Esophagus squamous epithelium (tissue), 5 donors: Measurements from ENCODE around the gene RANBP3. TPM values are rescaled to one million over a fixed set of nuclear protein-coding genes. Genes with fewer than 3 reads are reported as not detected.
A peak's percentile ranks its signal among the peaks of the same experiment; 100 is the strongest.

Experiments
- DNase-seq: peaks from one replicate; lab custom pipeline; 2025; lab: John Stamatoyannopoulos, UW
- H3K27ac ChIP-seq, 4 donors: fragments of 200-600 bp; sonication (generic); one replicate each; pipeline ENCODE4 v1.5.1; 2016 to 2019; ENCODE audit warnings: mild to moderate bottlenecking in 1 of 4
- H3K27me3 ChIP-seq, 4 donors: fragments of 200-600 bp; sonication (generic); 1 replicate in 3 of 4; 2 replicates in 1 of 4; pipeline versions ENCODE4 v1.5.1 to v1.6.0; 2017 to 2021; ENCODE audit warnings: antibody characterized with exemption in 1 of 4
- H3K36me3 ChIP-seq, 3 donors: fragments of 200-600 bp; sonication (generic); one replicate each; pipeline ENCODE4 v1.5.1; 2016 to 2019
- H3K4me1 ChIP-seq, 3 donors: fragments of 200-600 bp; sonication (generic); one replicate each; pipeline ENCODE4 v1.5.1; 2017 to 2019
- H3K4me3 ChIP-seq, 4 donors: fragments of 200-600 bp; sonication (generic); 1 replicate in 3 of 4; 2 replicates in 1 of 4; pipeline ENCODE4 v1.5.1; 2016 to 2019; ENCODE audit warnings: mild to moderate bottlenecking in 2 of 4, moderate library complexity in 1 of 4
- H3K9me3 ChIP-seq, 3 donors: fragments of 200-600 bp; sonication (generic); one replicate each; pipeline ENCODE4 v1.5.1; 2016 to 2019
- POLR2A ChIP-seq, 4 donors: fragments of 450-650 bp; IDR thresholded peaks; one replicate each; pipeline ENCODE4 v1.6.1; 2017; ENCODE audit warnings: antibody characterized with exemption in 4 of 4, mild to moderate bottlenecking in 4 of 4, moderate library complexity in 3 of 4
- WGBS, 2 donors: methylation state at CpG; one replicate each; pipeline ENCODE4 v1.1.5; 2018; 5-methylcytosine and 5-hydroxymethylcytosine counted together
- intact Hi-C: fragments of 100-400 bp; cut with DNase I; formaldehyde crosslinking; loops from one replicate; pipeline ENCODE4 v1.15.0; 2022
- total RNA-seq, 4 donors: library from RNA; depleted of rRNA; stranded (reverse); fragments of >200 nt; gene quantifications; one replicate each; pipeline ENCODE4 v1.1.0, GENCODE V29; 2016
- TF ChIP-seq, protein P1 (sequence below), 6 experiments: fragments of 450-650 bp in 4 of 6; fragments of 200-600 bp in 2 of 6; sonication (generic) in 2 of 6; IDR thresholded peaks; one replicate each; pipeline ENCODE4 v1.5.1; 2016 to 2019; ENCODE audit warnings: antibody characterized with exemption in 6 of 6, mild to moderate bottlenecking in 4 of 6, moderate library complexity in 4 of 6
- donor health status: DM: yes; HTN: yes; CAD: no.

RANBP3 gene
- total RNA-seq, 4 donors from 2014 or later: 38.0 to 77.8 (median 39.6) TPM

- DNase-seq: no peak
- H3K27me3 ChIP-seq: no peaks in the 10 kb centered on the region
- H3K4me1 ChIP-seq: peaks cover 0 to 53% (median 19%) of the 10 kb centered on the region in 3 donors
- no peak overlapping the region for H3K4me3 ChIP-seq
- intact Hi-C loops: no loop called here
- H3K36me3 ChIP-seq: peaks cover 11 to 97% (median 39%) of the 10 kb centered on the region in 3 donors
- no peak overlapping the region for H3K27ac ChIP-seq
- TF ChIP-seq POLR2A (IDR thresholded peaks at IDR 0.05): no peak
- TF ChIP-seq, protein P1, sequence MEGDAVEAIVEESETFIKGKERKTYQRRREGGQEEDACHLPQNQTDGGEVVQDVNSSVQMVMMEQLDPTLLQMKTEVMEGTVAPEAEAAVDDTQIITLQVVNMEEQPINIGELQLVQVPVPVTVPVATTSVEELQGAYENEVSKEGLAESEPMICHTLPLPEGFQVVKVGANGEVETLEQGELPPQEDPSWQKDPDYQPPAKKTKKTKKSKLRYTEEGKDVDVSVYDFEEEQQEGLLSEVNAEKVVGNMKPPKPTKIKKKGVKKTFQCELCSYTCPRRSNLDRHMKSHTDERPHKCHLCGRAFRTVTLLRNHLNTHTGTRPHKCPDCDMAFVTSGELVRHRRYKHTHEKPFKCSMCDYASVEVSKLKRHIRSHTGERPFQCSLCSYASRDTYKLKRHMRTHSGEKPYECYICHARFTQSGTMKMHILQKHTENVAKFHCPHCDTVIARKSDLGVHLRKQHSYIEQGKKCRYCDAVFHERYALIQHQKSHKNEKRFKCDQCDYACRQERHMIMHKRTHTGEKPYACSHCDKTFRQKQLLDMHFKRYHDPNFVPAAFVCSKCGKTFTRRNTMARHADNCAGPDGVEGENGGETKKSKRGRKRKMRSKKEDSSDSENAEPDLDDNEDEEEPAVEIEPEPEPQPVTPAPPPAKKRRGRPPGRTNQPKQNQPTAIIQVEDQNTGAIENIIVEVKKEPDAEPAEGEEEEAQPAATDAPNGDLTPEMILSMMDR (IDR thresholded peaks at IDR 0.05): no peak
- 58 to 87% methylated on average over 2 to 3 of the region's 11 CpGs for WGBS, 2 donors
- no peaks in the 10 kb centered on the region for H3K9me3 ChIP-seq
These were observed 46.7 kb downstream of the RANBP3 start for GRCh38 chr19:5931251-5931650.

GRCh38 chr19:5929625-5930024 is 48.3 kb downstream of the RANBP3 start:
- peaks cover 20 to 97% (median 50%) of the 10 kb centered on the region in 3 donors for H3K36me3 ChIP-seq
- DNase-seq: no peak
- H3K4me1 ChIP-seq: peaks cover 0 to 45% (median 10%) of the 10 kb centered on the region in 3 donors
- no peaks in the 10 kb centered on the region for H3K27me3 ChIP-seq
- no peak overlapping the region for H3K4me3 ChIP-seq
- TF ChIP-seq, protein P1 (IDR thresholded peaks at IDR 0.05): no peak
- no peak for TF ChIP-seq POLR2A (IDR thresholded peaks at IDR 0.05)
- 79 to 80% methylated on average over 1 to 3 of the region's 14 CpGs for WGBS, 2 donors
- intact Hi-C loops: no loop called here
- no peaks in the 10 kb centered on the region for H3K9me3 ChIP-seq
- peak overlapping the region in 1 of 4 donors; percentile 21 for H3K27ac ChIP-seq

DNA sequence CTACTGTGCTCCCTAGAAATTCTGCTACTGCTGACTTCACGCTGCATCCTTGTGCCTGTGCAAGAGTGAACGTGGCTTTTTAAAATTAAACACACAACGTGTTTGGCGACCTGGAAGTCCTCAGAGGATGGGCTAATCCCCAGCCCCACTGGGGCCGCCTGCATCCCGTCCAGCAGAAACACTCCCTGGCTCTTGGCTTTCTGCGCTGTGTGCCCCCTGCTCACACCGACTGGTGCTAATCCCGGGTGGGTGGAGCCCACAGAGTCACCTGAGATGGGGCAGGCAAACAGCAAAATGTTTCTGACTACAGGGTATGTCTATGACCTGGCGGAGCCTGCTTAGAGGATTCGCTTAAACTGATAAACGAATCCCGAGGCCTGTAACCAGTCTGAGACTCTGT is 48.8 kb downstream of the RANBP3 start:
- TF ChIP-seq, protein P1 (IDR thresholded peaks at IDR 0.05): no peak
- no peak for TF ChIP-seq POLR2A (IDR thresholded peaks at IDR 0.05)
- no peak overlapping the region for H3K4me3 ChIP-seq
- no peaks in the 10 kb centered on the region for H3K27me3 ChIP-seq
- no peak for DNase-seq
- 88% methylated on average over 2 of the region's 13 CpGs; no CpG with 5 or more reads in 1 of the 2 donors for WGBS, 2 donors
- H3K4me1 ChIP-seq: peaks cover 0 to 41% (median 6%) of the 10 kb centered on the region in 3 donors
- intact Hi-C loops: no loop called here
- H3K9me3 ChIP-seq: no peaks in the 10 kb centered on the region
- H3K27ac ChIP-seq: peak overlapping the region in 2 of 4 donors; percentile 7 to 21
- peaks cover 24 to 100% (median 55%) of the 10 kb centered on the region in 3 donors for H3K36me3 ChIP-seq

DNA sequence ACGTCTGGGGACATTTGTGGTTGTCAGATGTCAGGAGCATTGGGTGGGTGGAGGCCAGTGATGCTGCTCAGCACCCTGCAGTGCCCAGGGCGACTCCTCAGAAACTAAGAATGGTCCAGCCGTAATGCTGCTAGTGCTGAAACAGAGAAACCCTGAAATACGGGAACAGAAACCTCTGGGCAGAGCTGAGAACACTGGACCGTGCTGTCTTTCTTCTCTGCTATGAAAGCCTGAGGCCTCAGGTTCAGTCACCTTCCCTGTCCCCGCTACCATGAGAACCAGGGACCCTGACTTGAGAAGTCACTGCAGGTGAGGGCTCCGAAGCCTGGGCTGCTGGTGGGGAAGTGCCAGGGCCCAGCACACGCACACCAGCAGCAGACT is 50.5 kb downstream of the RANBP3 start:
- TF ChIP-seq POLR2A (IDR thresholded peaks at IDR 0.05): no peak
- TF ChIP-seq, protein P1 (IDR thresholded peaks at IDR 0.05): no peak
- Histone ChIP-seq H3K4me1 (peaks cover 0 to 28% (median 5%) of the 10 kb centered on the region in 3 donors), H3K27me3 (no peaks in the 10 kb centered on the region), H3K27ac (peak overlapping the region; percentile 24 to 82 (median 67)), H3K9me3 (no peaks in the 10 kb centered on the region), H3K36me3 (peaks cover 27 to 100% (median 65%) of the 10 kb centered on the region in 3 donors), H3K4me3 (no peak overlapping the region)
- intact Hi-C loops: no loop called here
- WGBS, 2 donors: 64 to 84% methylated on average over 6 of the region's 8 CpGs
- DNase-seq: no peak

- Histone ChIP-seq H3K4me1 (peaks cover 0 to 28% (median 5%) of the 10 kb centered on the region in 3 donors), H3K4me3 (no peak overlapping the region), H3K9me3 (no peaks in the 10 kb centered on the region), H3K27me3 (no peaks in the 10 kb centered on the region), H3K36me3 (peaks cover 27 to 100% (median 62%) of the 10 kb centered on the region in 3 donors), H3K27ac (peak overlapping the region; percentile 40 to 82 (median 67))
- no peak for DNase-seq
- intact Hi-C loops: no loop called here
- no peak for TF ChIP-seq POLR2A (IDR thresholded peaks at IDR 0.05)
- TF ChIP-seq, protein P1 (IDR thresholded peaks at IDR 0.05): no peak
- WGBS, 2 donors: 59 to 66% methylated on average over 13 to 14 of the region's 14 CpGs
These were observed 51.1 kb downstream of the RANBP3 start for GRCh38 chr19:5926641-5927440.
